ENCODE data around the gene EXOC8.

- TF ChIP-seq CTCF (IDR thresholded peaks at IDR 0.05) (no peak), POLR2A (IDR thresholded peaks at IDR 0.05) (no peak)
Measured at GRCh38 chr1:231340328-231341013, 2.8 kb upstream of the EXOC8 start.

Measured in uterus (tissue), 2 donors.